ENCODE results near the gene SMC4.
A peak's percentile ranks its signal among the peaks of the same experiment; 100 is the strongest.

The SMC4 gene

GRCh38 chr3:160395297-160395696 is 4.2 kb upstream of the SMC4 start:
- DNase-seq (ENCODE audit: low spot score), result no peak

- DNase-seq (ENCODE audit: low spot score), result no peak
Observed at GRCh38 chr3:160398820-160399124, 678 bp upstream of the SMC4 start.

DNA sequence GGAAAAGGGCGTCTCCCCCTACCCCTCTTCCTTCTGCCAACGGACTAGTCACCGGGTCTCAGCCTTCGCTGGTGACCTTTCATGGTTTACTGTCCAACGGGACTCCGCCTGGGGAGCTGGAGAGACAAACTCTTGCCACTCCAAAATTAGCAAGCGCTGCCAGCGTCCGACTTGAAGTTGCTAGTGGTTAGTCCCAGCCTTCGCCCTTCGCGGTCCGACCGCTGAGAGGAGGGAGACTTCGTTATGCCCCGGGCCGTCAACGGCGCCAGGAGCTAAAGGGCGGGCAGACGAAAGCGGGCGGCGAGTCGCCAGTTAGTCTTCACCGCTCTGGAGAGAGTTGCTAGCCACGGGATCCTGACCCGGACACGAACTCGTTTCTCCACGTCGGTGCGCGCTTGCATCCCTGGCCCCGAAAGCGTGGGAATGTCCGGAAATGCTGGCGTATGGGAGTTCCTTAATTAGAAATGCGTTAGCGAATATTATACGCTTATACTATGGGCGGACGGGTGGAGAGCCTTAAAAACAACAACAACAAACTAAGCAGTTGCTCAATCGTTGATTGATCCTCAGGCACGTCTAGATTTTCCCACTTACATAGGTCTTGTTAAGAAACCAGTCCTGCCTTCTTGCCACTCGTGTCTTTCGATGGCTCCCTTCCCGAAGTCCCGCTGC is 716 bp downstream of the SMC4 start:
- no peak for DNase-seq (ENCODE audit: low spot score)

DNA sequence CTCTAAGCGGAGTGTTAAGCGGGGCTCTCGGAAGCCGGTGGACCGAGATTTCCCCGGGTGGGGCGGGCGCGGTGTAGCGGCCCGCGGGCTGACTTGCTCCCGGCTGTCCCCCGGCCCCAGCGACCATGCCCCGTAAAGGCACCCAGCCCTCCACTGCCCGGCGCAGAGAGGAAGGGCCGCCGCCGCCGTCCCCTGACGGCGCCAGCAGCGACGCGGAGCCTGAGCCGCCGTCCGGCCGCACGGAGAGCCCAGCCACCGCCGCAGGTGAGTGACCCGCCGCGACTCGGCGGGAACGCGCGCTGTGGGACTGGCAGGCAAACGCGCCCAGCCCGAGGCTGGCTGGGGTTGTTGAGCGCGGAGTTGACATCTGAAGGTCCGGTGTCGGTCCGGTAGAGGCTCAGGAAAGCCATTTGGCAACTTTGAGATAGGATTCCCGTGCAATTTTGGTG is 1.3 kb downstream of the SMC4 start:
- DNase-seq (ENCODE audit: low spot score), result no peak

GRCh38 chr3:160401291-160402095 is 2.0 kb downstream of the SMC4 start:
- peak; percentile 15 for DNase-seq (ENCODE audit: low spot score)

DNA sequence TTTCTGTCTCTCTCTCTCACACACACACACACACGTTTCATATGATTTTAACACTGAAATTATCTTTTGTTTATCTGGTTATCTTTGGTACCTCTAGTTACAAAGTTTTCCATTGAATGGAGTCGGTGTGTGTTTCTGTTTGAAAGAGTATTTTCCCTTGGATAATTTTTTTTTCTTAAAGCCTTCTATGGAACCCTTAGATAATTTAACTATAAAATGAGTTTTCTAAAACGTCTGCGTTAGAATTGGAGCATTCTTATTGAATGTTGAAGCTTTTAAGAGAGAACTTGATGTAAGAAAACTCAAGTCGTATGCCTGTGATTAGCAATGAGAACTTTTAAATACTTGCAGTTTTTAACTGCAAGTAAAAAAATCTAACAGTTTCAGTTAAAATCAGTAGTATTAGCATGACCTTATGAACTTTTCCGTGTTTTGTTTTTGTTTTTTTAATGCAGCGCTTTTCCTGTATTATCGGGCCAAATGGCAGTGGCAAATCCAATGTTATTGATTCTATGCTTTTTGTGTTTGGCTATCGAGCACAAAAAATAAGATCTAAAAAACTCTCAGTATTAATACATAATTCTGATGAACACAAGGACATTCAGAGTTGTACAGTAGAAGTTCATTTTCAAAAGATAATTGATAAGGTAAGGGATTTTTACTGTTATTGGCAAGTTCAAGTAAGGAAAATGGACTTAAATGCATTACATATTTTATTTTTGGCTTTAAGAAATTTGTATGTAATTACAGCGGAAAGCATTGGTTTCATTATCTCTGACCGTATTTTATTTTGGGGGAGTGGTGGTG is 3.0 kb downstream of the SMC4 start:
- no peak for DNase-seq (ENCODE audit: low spot score)

GRCh38 chr3:160403028-160403545 is 3.6 kb downstream of the SMC4 start:
- DNase-seq (ENCODE audit: low spot score), result no peak

DNA sequence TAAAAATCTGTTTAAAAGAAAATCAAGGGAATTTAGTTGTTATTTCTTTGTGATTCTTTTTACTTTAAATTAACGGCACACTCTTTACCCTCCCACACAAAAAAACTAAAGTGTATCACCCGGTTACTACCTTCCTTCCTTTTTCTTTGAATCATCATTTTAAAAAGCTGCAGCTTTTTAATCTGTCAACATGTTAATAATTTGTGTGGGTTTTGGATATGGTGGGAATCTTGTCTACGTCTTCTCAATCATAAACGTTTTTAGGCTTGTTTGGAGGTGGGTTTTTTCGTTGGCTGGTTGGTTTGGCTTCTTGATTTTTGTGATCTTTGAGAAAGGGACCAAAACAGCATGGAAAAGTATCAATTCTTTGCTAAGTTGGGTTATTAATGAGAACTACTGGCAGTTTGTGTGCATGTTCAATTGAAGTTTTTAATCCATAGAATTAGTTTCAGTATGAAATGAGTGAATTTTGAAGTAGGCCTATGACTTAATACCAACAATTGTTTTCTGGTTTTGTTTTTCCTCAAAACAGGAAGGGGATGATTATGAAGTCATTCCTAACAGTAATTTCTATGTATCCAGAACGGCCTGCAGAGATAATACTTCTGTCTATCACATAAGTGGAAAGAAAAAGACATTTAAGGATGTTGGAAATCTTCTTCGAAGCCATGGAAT is 4.5 kb downstream of the SMC4 start:
- no peak for DNase-seq (ENCODE audit: low spot score)

DNA sequence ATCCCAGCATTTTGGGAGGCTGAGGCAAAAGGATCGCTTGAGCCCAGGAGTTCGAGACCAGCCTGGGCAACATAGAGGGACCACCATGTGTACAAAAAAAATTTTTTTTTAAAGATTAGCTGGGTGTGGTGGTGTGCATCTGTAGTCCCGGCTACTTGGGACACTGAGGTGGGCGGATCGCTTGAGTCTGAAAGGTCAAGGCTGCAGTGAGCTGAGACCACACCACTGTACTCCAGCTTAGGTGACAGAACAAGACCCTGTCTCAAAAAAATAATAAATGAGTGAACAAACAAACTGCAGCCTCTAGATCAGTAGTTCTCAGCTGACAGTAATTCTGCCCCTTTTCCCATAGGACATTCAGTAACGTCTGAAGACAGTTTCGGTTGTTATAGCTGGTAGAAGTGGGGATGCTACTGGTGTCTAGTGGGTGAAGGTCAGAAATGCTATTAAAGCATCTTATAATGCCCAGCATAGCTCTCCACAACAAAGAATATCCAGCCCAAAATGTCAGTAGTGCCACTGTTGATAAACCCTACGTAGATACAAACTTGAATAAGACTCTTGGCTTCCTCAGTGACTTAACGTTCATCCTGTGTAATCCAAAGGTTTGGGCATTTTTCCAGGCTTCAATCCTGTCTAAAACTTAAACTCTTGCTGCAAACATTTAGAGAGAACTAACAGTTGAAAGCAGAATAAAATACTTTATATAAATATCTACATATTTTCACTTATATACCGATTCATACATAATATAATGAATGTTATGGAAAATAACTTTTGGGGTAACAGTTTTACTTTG is 10.6 kb downstream of the SMC4 start:
- DNase-seq (ENCODE audit: low spot score), result no peak

- no peak for DNase-seq (ENCODE audit: low spot score)
Observed at GRCh38 chr3:160412477-160412876, 13.0 kb downstream of the SMC4 start.

GRCh38 chr3:160413613-160414248 is 14.3 kb downstream of the SMC4 start:
- DNase-seq (ENCODE audit: low spot score), result peak; percentile 18

DNA sequence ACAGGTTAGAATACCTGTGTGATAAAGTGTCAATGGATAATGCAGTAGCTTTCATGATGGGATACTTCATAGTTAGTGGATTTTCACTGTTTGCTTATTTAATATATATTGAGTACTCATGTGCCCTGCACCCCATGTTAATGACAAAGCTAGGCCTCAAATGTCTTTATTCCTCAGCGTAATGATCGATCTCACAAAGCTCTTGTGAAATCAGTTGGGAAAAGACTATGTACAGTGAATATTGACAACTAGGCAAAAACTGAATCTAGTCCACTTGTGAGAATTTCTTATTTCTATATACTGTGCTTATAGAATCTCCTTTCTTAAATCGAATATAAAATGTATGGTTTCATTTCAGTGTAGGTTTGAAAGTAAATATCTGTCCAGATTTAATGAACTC is 17.9 kb downstream of the SMC4 start:
- DNase-seq (ENCODE audit: low spot score), result no peak

DNA sequence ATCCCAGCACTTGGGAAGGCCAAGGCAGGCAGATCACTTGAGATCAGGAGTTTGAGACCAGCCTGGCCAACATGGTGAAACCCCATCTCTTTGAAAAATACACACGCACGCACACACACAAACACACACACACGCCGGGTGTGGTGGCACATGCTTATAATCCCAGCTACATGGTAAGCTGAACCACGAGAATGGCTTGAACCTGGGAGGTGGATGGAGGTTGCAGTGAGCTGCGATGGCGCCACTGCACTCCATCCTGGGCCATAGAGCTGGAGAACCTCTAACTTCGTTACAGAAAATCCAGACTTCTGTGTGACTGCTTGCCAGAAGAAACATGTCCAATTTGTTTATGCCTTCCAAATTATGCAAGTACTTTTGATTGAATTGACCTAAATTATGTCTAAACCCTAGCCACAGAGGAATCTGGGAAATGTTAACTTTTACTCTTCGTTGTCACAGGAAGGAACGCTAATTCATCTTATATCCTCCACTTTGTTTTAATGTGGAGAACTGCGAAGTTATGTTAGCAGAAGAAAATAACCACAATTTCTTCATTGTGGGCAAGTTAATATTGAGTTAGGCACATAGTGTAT is 28.5 kb downstream of the SMC4 start:
- no peak for DNase-seq (ENCODE audit: low spot score)

GRCh38 chr3:160434071-160434470 is 34.6 kb downstream of the SMC4 start:
- no peak for DNase-seq (ENCODE audit: low spot score)

DNA sequence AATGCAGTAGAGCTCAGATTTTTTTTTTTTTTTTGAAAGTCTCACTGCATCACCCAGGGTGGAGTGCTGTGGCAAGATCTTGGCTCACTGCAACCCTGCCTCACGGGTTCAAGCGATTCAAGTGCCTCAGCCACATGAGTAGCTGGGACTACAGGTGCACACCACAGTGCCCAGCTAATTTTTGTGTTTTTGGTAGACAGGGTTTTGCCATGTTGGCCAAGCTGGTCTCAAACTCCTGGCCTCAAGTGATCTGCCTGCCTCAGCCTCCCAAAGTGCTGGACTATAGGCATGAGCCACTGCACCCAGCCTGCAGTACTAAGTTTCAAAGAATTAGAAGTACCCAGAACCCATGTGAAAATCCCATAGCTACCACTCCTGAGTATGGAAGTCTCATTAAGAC is 35.6 kb downstream of the SMC4 start:
- DNase-seq (ENCODE audit: low spot score), result no peak

DNA sequence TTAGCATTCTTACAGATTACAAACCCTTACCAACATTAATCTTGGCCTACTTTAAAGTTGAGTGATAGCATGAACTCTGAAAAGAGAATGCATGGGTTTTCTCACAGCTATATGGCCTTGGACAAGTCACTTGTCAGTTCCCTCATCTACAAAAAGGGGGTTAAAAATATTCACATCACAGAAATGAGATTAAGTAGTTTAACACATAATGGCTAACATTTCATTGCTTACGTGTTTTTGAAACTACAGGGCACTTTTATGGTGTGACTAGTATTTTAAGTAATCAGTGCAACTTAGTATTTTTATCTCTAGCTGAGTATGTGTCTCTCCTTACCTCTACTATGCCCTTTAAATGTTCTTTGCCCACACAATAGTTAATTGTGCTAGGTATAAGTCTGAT is 36.3 kb downstream of the SMC4 start:
- DNase-seq (ENCODE audit: low spot score), result no peak

GRCh38 chr3:160437083-160437455 is 37.6 kb downstream of the SMC4 start:
- DNase-seq (ENCODE audit: low spot score), result no peak

- DNase-seq (ENCODE audit: low spot score), result no peak
Observed at GRCh38 chr3:160440687-160441086, 41.2 kb downstream of the SMC4 start.

DNA sequence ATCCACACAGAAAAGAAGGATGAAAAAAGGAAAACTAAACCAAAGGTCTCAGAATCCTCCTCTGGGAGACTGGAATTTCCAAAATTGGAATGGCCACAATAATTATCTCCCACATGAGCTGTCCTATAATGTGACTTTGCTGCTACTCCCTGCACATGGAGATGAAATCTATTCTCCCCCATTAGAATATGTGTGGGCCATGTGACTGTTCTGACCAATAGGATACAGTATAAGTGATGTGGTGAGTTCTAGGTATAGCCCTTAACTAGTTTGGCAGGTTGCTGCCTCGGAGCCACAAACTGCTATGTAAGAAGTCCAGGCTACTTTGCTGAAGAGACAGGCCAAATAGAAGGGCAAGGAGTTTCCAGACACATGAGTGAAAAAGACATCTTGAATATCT is 45.0 kb downstream of the SMC4 start:
- no peak for DNase-seq (ENCODE audit: low spot score)

DNA sequence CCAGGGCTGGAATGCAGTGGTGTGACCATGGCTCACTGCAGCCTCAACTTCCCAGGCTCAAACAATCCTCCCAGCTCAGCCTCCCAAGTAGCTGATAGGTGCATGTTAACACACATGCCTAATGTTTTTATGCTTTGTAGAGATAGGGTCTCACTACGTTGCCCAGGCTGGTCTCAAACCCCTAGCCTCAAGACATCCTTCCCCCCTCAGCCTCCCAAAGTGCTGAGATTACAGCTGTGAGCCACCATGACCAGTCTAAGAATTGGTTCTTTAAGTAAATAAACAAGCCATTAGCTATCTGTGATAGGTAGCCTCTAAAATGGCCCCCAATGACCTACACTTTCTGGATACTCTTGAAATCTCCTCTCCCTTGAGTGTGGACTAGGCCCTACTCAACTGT is 46.4 kb downstream of the SMC4 start:
- DNase-seq (ENCODE audit: low spot score), result no peak
